ENCODE measurements around the gene ANGEL2. TPM values are rescaled to one million over a fixed set of nuclear protein-coding genes. Genes with fewer than 3 reads are reported as not detected.

The ANGEL2 gene
- total and polyA plus RNA-seq, 2 of the 4 experiments (the other 2 are of a cell fraction), result 13.4 to 44.1 TPM

DNA sequence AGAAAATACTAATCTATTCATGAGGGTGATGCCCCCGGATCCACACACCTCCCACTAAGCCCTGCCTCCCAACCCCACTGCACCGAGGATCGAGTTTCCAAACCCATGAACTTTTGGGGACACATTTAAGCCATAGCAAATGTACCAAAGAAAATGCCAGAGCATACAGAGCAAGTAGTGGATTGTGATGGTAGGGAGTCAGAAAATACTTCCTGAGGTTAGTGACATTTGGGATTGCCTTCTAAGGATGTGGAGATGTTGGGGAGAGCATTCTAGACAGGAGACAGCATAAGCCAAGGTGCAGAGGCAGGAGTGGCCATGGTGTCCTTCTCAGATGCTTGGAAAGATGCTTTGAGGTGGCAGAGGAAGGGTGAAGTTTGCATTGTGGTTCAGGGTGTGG lies 32.2 kb downstream of the ANGEL2 start:
- Histone ChIP-seq H3K27me3 (ENCODE audit: control insufficient read depth, insufficient read depth, low read length) (no peaks in the 10 kb centered on the region), H3K36me3 (ENCODE audit: control insufficient read depth, insufficient read depth, low read length) (peaks cover 2% of the 10 kb centered on the region; the same call in 1 of the 2 replicates), H4K91ac (ENCODE audit: insufficient read depth, low read depth, low read length) (no peak overlapping the region), H3K4me3 (ENCODE audit: insufficient read depth, low read depth, low read length) (no peak overlapping the region), H3K23ac (ENCODE audit: low read depth, low read length) (no peak overlapping the region), H3K14ac (replicated peaks; ENCODE audit: low read depth, low read length) (no peak overlapping the region), H4K20me1 (ENCODE audit: insufficient read depth, low read length) (no peaks in the 10 kb centered on the region), H2BK5ac (ENCODE audit: low read depth, low read length, poor library complexity, severe bottlenecking) (no peak overlapping the region), H3K4me1 (ENCODE audit: control insufficient read depth, insufficient read depth, low read length) (peaks cover 16% of the 10 kb centered on the region), H2AK9ac (replicated peaks; ENCODE audit: low read depth, low read length, poor library complexity) (no peak overlapping the region), H3K9me1 (ENCODE audit: insufficient read depth, low read length) (no peaks in the 10 kb centered on the region), H2AK5ac (ENCODE audit: low read depth, low read length) (no peak overlapping the region), H2BK20ac (ENCODE audit: low read depth, low read length) (no peak overlapping the region), H2BK15ac (ENCODE audit: low read depth, low read length) (no peak overlapping the region), H3K27ac (ENCODE audit: insufficient read depth, low read length) (no peak overlapping the region), H3K4me2 (ENCODE audit: low read depth, low read length) (no peak overlapping the region), H3K56ac (ENCODE audit: extremely low read depth, insufficient read depth, low read length) (no peak overlapping the region), H3K9ac (ENCODE audit: low read depth, low read length) (no peak overlapping the region), H3K79me1 (ENCODE audit: low read depth in 1 of 2, low read length in 2 of 2) (no peaks in the 10 kb centered on the region), H3K18ac (ENCODE audit: low read depth, low read length) (no peak overlapping the region), H2BK120ac (ENCODE audit: low read depth, low read length) (no peak overlapping the region), H4K8ac (ENCODE audit: low read depth in 2 of 2, low read length in 2 of 2) (no peak overlapping the region), H3K9me3 (ENCODE audit: control insufficient read depth, insufficient read depth, low read length) (no peaks in the 10 kb centered on the region), H2AFZ (replicated peaks; ENCODE audit: low read length, poor library complexity) (no peak overlapping the region), H3K4ac (ENCODE audit: low read depth, low read length) (no peak overlapping the region), H4K5ac (ENCODE audit: low read depth, low read length) (no peak overlapping the region)
- DNase-seq, result no peak
- TF ChIP-seq, protein P1, sequence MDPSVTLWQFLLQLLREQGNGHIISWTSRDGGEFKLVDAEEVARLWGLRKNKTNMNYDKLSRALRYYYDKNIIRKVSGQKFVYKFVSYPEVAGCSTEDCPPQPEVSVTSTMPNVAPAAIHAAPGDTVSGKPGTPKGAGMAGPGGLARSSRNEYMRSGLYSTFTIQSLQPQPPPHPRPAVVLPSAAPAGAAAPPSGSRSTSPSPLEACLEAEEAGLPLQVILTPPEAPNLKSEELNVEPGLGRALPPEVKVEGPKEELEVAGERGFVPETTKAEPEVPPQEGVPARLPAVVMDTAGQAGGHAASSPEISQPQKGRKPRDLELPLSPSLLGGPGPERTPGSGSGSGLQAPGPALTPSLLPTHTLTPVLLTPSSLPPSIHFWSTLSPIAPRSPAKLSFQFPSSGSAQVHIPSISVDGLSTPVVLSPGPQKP (IDR thresholded peaks at IDR 0.05; ENCODE audit: borderline replicate concordance, low read depth, low read length), result no peak
- no peak for TF ChIP-seq RCOR1 (IDR thresholded peaks at IDR 0.05; ENCODE audit: insufficient replicate concordance, low read length)
- TF ChIP-seq RFX5 (IDR thresholded peaks at IDR 0.05; ENCODE audit: low read depth, low read length), result no peak
- TF ChIP-seq CHD1 (IDR thresholded peaks at IDR 0.05; ENCODE audit: low read depth, low read length), result no peak
- TF ChIP-seq FOS (IDR thresholded peaks at IDR 0.05; ENCODE audit: low read depth, low read length), result no peak
- no peak for TF ChIP-seq CEBPB (IDR thresholded peaks at IDR 0.05; ENCODE audit: low read depth, low read length)
- TF ChIP-seq RAD21 (IDR thresholded peaks at IDR 0.05; ENCODE audit: low read length), result no peak
- no peak for TF ChIP-seq CTCF (conservative IDR thresholded peaks at IDR 0.05; ENCODE audit: low read depth, low read length)
- TF ChIP-seq BHLHE40 (IDR thresholded peaks at IDR 0.05; ENCODE audit: low read depth, low read length), result no peak
- TF ChIP-seq MAFK (IDR thresholded peaks at IDR 0.05; ENCODE audit: low read depth, low read length), result no peak
- no peak for TF ChIP-seq POLR2A (IDR thresholded peaks at IDR 0.05; ENCODE audit: low read depth, low read length)
- TF ChIP-seq MAZ (IDR thresholded peaks at IDR 0.05; ENCODE audit: borderline replicate concordance, low read depth, low read length), result no peak
- no peak for TF ChIP-seq SMC3 (IDR thresholded peaks at IDR 0.05; ENCODE audit: low read depth, low read length)
- no peak for TF ChIP-seq USF2 (IDR thresholded peaks at IDR 0.05; ENCODE audit: low read depth, low read length)
- intact Hi-C loops (cut with micrococcal nuclease) (no loop called here), in situ Hi-C loops (cut with MboI; ENCODE audit: low sequenced_read_pairs) (loop anchor here (25.0 kb wide), 1 partner anchor 321 kb away; no protein-coding TSS in a partner anchor), dilution Hi-C loops (cut with HindIII; ENCODE audit: low sequenced_read_pairs, unreplicated experiment) (no loop called here)
- ATAC-seq (ENCODE audit: low read depth), result no peak
- BruUV-seq (replicated peaks), result no TSS peak
- WGBS, 2 experiments (ENCODE audit: extremely low coverage in 2 of 2, insufficient read length in 1 of 2), result no CpG with 5 or more reads among the region's 3 CpGs
- CTCF ChIA-PET, result interaction anchor here (1.6 kb wide), 1 partner anchor 11 kb away, joined by 3 read pairs; no protein-coding TSS in a partner anchor
- POLR2A ChIA-PET (ENCODE audit: unreplicated experiment), result no interaction called here
